K562 (cell line): ENCODE measurements around the gene GVQW3. TPM values are rescaled to one million over a fixed set of nuclear protein-coding genes. Genes with fewer than 3 reads are reported as not detected.

Source experiments
- AFF4 ChIP-seq: sonication (generic); formaldehyde crosslinking; IDR thresholded peaks from 2 replicates; pipeline ENCODE4 v1.8.0; 2023; ENCODE audit warnings: mild to moderate bottlenecking, missing genetic modification reagents
- CREB3L1 ChIP-seq: fragments of 450-650 bp; IDR thresholded peaks from 2 replicates; pipeline ENCODE4 v1.6.1; 2014; ENCODE audit warnings: low read depth, mild to moderate bottlenecking, moderate library complexity, borderline replicate concordance
- DIDO1 ChIP-seq: fragments of 450-650 bp; IDR thresholded peaks from 2 replicates; pipeline ENCODE4 v1.6.1; 2016; ENCODE audit warnings: low read depth, missing biosample characterization, missing genetic modification characterization
- E2F3 ChIP-seq: fragments of 250-450 bp; sonication (Bioruptor Pico); IDR thresholded peaks from 2 replicates; pipeline ENCODE4 v1.4.0; 2020; ENCODE audit warnings: mild to moderate bottlenecking
- FOXJ3 ChIP-seq: sonication (generic); formaldehyde crosslinking; IDR thresholded peaks from 2 replicates; pipeline ENCODE4 v1.4.0; 2020; ENCODE audit warnings: mild to moderate bottlenecking, missing genetic modification reagents
- GABPA ChIP-seq: fragments of 200-800 bp; sonication (Bioruptor generic); conservative IDR thresholded peaks from 2 replicates; pipeline ENCODE4 v1.6.1; 2016; ENCODE audit warnings: low read depth, missing genetic modification characterization, missing compliant biosample characterization
- HLTF ChIP-seq: fragments of 450-650 bp; IDR thresholded peaks from 2 replicates; pipeline ENCODE4 v1.6.1; 2016
- HMG20A ChIP-seq: fragments of 450-650 bp; formaldehyde crosslinking; conservative IDR thresholded peaks from 2 replicates; pipeline ENCODE4 v1.4.0; 2020; ENCODE audit warnings: mild to moderate bottlenecking, mixed read lengths
- KLF6 ChIP-seq: fragments of 250-450 bp; sonication (Bioruptor Pico); IDR thresholded peaks from 2 replicates; pipeline ENCODE4 v1.4.0; 2020; ENCODE audit warnings: mild to moderate bottlenecking, moderate library complexity, borderline replicate concordance
- MAFK ChIP-seq: IDR thresholded peaks from 2 replicates; pipeline ENCODE4 v1.6.1; 2011; ENCODE audit warnings: low read length, improper control_type of control experiment
- MCM7 ChIP-seq, 2 experiments: fragments of 450-650 bp; IDR thresholded peaks; 2 replicates each; pipeline ENCODE4 v1.6.1; 2016 to 2018
- MECOM ChIP-seq: fragments of 250-450 bp; sonication (Bioruptor Pico); IDR thresholded peaks from 2 replicates; pipeline ENCODE4 v1.8.0; 2022; ENCODE audit warnings: inconsistent platforms
- MTA1 ChIP-seq: fragments of 450-650 bp; IDR thresholded peaks from 2 replicates; pipeline ENCODE4 v1.6.1; 2017; ENCODE audit warnings: borderline replicate concordance
- RCOR1 ChIP-seq, 2 experiments: IDR thresholded peaks; 2 replicates each; pipeline ENCODE4 v1.6.1; 2012; ENCODE audit warnings: low read depth in 2 of 2, low read length in 2 of 2, borderline replicate concordance in 1 of 2, improper control_type of control experiment in 1 of 2
- RHOXF2B ChIP-seq: fragments of 250-450 bp; sonication (Bioruptor Pico); conservative IDR thresholded peaks from 2 replicates; pipeline ENCODE4 v1.5.1; 2021
- SMAD1 ChIP-seq: fragments of 150-350 bp; IDR thresholded peaks from 2 replicates; pipeline ENCODE4 v1.6.1; 2014; ENCODE audit warnings: low read length, low read depth; ENCODE audit not compliant: partially characterized antibody
- SOX6 ChIP-seq: fragments of 450-650 bp; IDR thresholded peaks from 2 replicates; pipeline ENCODE4 v1.6.1; 2014; ENCODE audit warnings: mild to moderate bottlenecking
- TEAD1 ChIP-seq, 2 experiments: fragments of 450-650 bp in 1 of 2; sonication (generic) in 1 of 2; formaldehyde crosslinking; IDR thresholded peaks; 2 replicates each; pipeline versions ENCODE4 v1.4.0 to v1.8.0; 2020 to 2022; ENCODE audit warnings: mild to moderate bottlenecking in 2 of 2, missing genetic modification reagents in 1 of 2
- TFAM ChIP-seq: fragments of 250-450 bp; sonication (Bioruptor Pico); conservative IDR thresholded peaks from 2 replicates; pipeline ENCODE4 v1.5.0; 2021; ENCODE audit warnings: mild to moderate bottlenecking, moderate library complexity
- ZNF124 ChIP-seq: sonication (generic); formaldehyde crosslinking; IDR thresholded peaks from 2 replicates; pipeline ENCODE4 v1.8.1; 2022; ENCODE audit warnings: missing genetic modification reagents
- ZNF146 ChIP-seq: IDR thresholded peaks from one replicate; pipeline ENCODE4 v1.6.1; 2018; ENCODE audit warnings: missing compliant biosample characterization; ENCODE audit not compliant: unreplicated experiment
- ZNF280A ChIP-seq: fragments of 450-650 bp; IDR thresholded peaks from 2 replicates; pipeline ENCODE4 v1.6.1; 2018; ENCODE audit warnings: mild to moderate bottlenecking, low read depth; ENCODE audit not compliant: partially characterized antibody
- ZNF584 ChIP-seq: fragments of 200-800 bp; sonication (Bioruptor generic); IDR thresholded peaks from 2 replicates; pipeline ENCODE4 v1.6.1; 2016; ENCODE audit warnings: low read depth, mild to moderate bottlenecking, missing genetic modification characterization, missing compliant biosample characterization
- ZNF778 ChIP-seq: fragments of 450-650 bp; formaldehyde crosslinking; IDR thresholded peaks from 2 replicates; pipeline ENCODE4 v1.4.0; 2020; ENCODE audit warnings: mild to moderate bottlenecking, moderate library complexity
- polyA plus RNA-seq, 8 experiments: library from polyadenylated mRNA; depleted of rRNA in 4 of 8; stranded (reverse) in 5 of 8; unstranded in 3 of 8; fragments of >200 nt; fragmentation: Nextera tagmentation in 2 of 8; fragmentation: Illumina TruSeq in 1 of 8; extraction: Ambion mirVana in 2 of 8; extraction: Trizol in 1 of 8; gene quantifications; 2 replicates each; pipeline versions ENCODE4 v1.2.1 to v1.2.3, GENCODE V29; 2011 to 2014; ENCODE audit warnings: inconsistent platforms in 1 of 8, missing spikeins in 1 of 8
- total RNA-seq, 7 experiments: library from RNA; depleted of rRNA in 6 of 7; stranded (reverse); fragments of >200 nt in 6 of 7; fragmentation: Illumina TruSeq in 2 of 7; extraction: Trizol in 2 of 7; gene quantifications; 2 replicates each; pipeline versions ENCODE4 v1.2.1 to v1.2.3, GENCODE V29; 2011 to 2021; ENCODE audit warnings: low replicate concordance in 1 of 7

GVQW3 gene
- total and polyA plus RNA-seq, 9 of the 15 experiments (the other 6 are each of a cell fraction or from before 2014, with no cell fraction given), result 0.66 to 5.7 (median 2.1) TPM

- no peak for TF ChIP-seq RHOXF2B (CRISPR knock-in tag)
- 0 out of 2 replicates have a peak, but pooled peaks have one; percentile 53 for TF ChIP-seq E2F3 (CRISPR knock-in tag)
- TF ChIP-seq ZNF124 (CRISPR knock-in tag), result no peak
- no peak for TF ChIP-seq HLTF
- TF ChIP-seq MECOM (CRISPR knock-in tag), result no peak
- TF ChIP-seq MCM7 (IDR thresholded peaks at IDR 0.05), result no peak
- TF ChIP-seq SMAD1, result no peak
- TF ChIP-seq ZNF280A, result no peak
- TF ChIP-seq AFF4 (CRISPR knock-in tag), result no peak; the same call in 1 of the 2 replicates
- TF ChIP-seq MAFK, result no peak
- no peak for TF ChIP-seq KLF6 (CRISPR knock-in tag)
- no peak for TF ChIP-seq ZNF146
- TF ChIP-seq GABPA (tag), result peak; percentile 78
- no peak for TF ChIP-seq ZNF778 (CRISPR knock-in tag)
- no peak for TF ChIP-seq MTA1
- no peak for TF ChIP-seq FOXJ3
- no peak for TF ChIP-seq DIDO1 (tag)
- peak in 1 of 2 experiments; percentile 25; a peak in 1 of 4 replicates for TF ChIP-seq TEAD1 (CRISPR knock-in tag; IDR thresholded peaks at IDR 0.05)
- TF ChIP-seq ZNF584, result no peak
- TF ChIP-seq CREB3L1, result peak; percentile 30; the same call in 1 of the 2 replicates
- peak in 1 of 2 experiments; percentile 39; a peak in 1 of 4 replicates for TF ChIP-seq RCOR1 (IDR thresholded peaks at IDR 0.05; ENCODE audit: borderline replicate concordance in 1 of 2, low read depth in 2 of 2, low read length in 2 of 2)
- no peak for TF ChIP-seq HMG20A (CRISPR knock-in tag)
- no peak for TF ChIP-seq SOX6
- TF ChIP-seq TFAM (CRISPR knock-in tag), result no peak
Measured at GRCh38 chr11:76380977-76381719, at the start of gene GVQW3, which contains the start of gene THAP12 (continued).
